C4-2B (cell line): ENCODE measurements around the gene THBD.

Experiments used
- H3K27ac ChIP-seq: fragments of 450-650 bp; 2 replicates; pipeline ENCODE4 v1.5.1; 2017
- CTCF ChIP-seq: fragments of 450-650 bp; conservative IDR thresholded peaks from 2 replicates; pipeline ENCODE4 v1.5.1; 2017; ENCODE audit warnings: mild to moderate bottlenecking
- ZFX ChIP-seq: fragments of 450-650 bp; IDR thresholded peaks from 2 replicates; pipeline ENCODE4 v1.6.1; 2017

The THBD gene

DNA sequence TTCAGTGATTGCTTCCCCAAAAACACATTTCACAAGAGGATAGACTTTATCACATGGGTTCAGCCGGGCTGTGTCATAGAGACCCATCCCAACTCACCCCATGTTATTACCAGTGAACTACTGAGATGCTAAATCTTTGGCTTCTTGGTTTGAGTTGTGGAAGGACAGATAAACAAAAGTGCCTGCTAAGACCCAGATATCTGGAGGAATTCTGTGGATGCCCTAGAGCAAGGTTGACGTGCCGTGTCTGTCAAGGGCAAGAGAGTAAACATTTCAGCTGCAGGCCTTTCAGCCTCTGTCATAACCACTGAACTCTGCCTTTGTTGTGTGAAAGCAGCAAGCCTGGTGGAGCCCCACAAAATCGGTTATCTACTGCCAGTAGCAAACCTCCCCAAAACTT, 11.2 kb upstream of the THBD start:
- H3K27ac ChIP-seq = no peak overlapping the region
- TF ChIP-seq ZFX (no peak), CTCF (no peak)

DNA sequence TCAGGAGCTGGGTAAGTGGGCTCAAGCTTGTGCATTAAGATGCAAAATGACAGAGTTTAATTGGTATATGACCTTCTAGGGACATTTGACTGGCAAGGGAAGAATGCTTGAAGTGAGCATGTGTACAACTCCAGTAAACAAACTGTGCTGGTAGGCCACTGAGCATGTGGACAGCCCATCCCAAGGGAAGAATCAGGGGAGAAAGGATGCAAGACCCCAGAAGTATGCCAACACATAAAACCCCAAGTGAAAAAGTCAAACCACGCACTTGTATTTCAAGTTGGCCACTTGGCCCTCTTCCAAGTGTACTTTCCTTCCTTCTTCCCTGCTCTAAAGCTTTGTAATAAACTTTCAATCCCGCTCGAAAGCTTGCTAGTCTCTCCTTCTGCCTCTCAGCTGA, 10.4 kb upstream of the THBD start:
- TF ChIP-seq CTCF (no peak), ZFX (no peak)
- no peak overlapping the region for H3K27ac ChIP-seq

- TF ChIP-seq ZFX = no peak
- TF ChIP-seq CTCF = no peak
- H3K27ac ChIP-seq = no peak overlapping the region
Observed at GRCh38 chr20:23059001-23059400, 9.5 kb upstream of the THBD start.

GRCh38 chr20:23058240-23058639, 8.8 kb upstream of the THBD start:
- TF ChIP-seq CTCF = peak; percentile 13; the same call in 1 of the 2 replicates
- TF ChIP-seq ZFX = no peak
- no peak overlapping the region for H3K27ac ChIP-seq

DNA sequence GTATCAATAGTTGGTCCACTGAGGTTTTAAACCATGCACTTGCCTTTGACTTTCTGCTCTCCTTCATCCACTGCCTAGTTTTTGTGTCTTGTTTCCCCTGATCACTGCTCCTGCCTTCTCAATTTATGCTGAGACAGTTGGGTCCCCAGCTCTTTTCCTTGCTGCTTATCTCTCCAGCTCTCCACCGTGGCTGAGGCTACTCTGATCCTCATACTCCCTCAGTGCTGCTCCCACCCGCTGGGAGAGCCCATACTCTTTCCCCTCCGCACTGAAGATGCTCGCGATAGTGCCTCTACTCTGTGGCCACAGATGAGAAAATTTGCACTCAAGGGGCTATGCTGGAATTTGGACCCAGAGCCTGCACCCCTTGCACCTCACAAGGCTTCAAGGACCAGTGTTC, 3.4 kb upstream of the THBD start:
- TF ChIP-seq CTCF (no peak), ZFX (no peak)

DNA sequence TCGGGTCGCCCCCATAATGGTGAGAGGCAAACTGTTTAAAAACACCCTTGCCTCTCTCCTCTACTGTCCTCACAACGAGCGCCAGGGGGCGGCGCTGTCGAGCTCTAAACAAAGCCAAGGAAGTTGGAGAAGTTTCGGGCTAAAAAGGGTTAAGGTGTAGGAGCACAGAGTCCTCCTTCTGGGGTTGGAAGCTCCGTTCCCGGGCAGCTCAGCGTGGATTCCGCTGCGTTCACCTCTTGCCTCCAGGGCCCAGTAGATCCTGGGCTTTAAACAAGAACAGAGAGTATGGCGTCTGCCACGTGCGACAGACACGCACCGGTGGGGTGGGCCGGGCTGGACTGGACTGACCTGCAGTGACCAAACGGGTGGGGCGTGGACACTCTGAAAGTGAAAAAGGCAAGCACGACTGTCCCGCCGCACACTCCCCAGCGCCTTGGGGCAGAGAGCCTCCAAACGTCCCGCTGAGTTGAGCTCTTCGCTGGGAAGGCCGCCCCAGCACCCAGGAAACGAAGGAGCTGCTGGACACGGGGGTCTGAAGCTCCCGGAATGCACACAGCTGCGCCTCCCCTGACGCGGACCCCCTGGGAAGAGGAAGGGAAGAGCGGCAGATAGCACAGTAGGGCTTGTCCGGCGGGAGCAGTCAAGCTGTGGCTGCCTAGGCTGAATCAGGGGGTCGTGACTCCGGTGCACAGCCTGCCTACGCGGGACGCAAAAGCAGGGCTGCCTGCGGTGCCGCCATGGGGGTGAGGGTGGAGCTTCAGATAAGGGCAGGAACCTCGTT, 1.6 kb upstream of the THBD start:
- TF ChIP-seq ZFX = no peak
- peak; percentile 52 for TF ChIP-seq CTCF
- H3K27ac ChIP-seq = no peak overlapping the region

More for the DNA sequence above, 3.4 kb upstream of the THBD start:
- H3K27ac ChIP-seq = no peak overlapping the region

DNA sequence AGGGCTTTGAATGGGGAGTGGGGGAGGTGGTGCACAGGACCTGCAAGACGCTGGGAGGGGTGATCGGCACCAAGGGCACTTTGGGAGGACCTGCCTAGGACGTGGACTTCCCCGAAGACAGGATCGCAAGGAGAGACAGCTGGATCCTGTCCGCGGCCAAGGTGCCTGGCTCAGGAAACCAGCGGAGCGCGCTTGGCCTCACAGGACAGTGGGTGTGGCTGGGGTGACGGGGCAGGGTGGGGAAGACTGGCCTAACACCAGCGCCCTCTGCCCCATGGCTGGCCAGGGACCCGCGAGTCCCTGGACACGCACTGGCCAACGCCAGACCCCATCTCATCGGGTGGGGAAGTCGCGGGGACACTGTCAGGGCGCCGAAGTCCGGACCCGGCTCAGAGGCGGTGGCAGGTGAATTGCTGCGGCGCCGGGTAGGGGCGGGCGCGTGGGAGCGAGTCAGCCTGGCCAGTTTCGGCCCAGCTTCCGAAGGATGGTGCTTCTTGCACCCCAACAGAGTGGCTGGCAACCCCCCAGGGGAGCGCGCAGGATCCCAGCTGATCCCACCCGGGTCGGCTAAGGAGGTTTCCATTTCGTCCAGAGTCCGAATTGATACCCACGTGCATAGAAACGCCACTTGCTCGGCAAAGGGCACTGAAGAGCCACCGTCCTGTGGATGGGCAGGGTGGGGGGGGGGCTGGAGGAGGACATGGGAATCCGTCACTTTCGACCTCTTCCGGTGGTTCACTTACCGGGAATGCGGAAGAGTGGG, 785 bp upstream of the THBD start:
- TF ChIP-seq CTCF = no peak
- no peak for TF ChIP-seq ZFX
- no peak overlapping the region for H3K27ac ChIP-seq
